ENCODE measurements around the gene METTL18.
A peak's percentile ranks its signal among the peaks of the same experiment; 100 is the strongest.

Gene METTL18

DNA sequence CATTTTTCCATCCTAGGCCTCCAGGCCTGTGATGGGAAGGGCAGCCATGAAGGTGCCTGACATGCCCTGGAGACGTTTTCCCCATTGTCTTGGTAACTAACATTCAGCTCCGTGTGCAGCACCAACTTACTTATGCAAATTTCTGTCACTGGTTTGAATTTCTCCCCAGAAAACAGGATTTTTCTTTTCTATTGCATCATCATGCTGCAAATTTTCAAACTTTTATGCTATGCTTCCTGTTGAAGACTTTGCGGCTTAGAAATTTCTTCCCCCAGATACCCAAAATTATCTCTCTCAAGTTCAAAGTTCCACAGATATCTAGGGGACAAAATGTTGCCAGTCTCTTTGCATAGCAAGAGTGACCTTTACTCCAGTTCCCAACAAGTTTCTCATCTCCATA is 35.7 kb downstream of the METTL18 start:
- Histone ChIP-seq H3K9ac (ENCODE audit: low read length) (no peak overlapping the region), H3K23ac (ENCODE audit: low read length) (no peak overlapping the region), H3K4me3 (ENCODE audit: low read depth, low read length) (no peak overlapping the region), H3K14ac (ENCODE audit: low read length) (no peak overlapping the region), H3K18ac (ENCODE audit: low read length) (no peak overlapping the region), H3K4ac (ENCODE audit: low read depth, low read length) (no peak overlapping the region), H2AK5ac (ENCODE audit: low read length) (no peak overlapping the region), H2BK12ac (ENCODE audit: low read length) (no peak overlapping the region), H4K91ac (ENCODE audit: low read depth, low read length) (no peak overlapping the region), H3K4me2 (ENCODE audit: low read length) (no peak overlapping the region), H2BK120ac (ENCODE audit: insufficient read depth, low read length, poor library complexity) (no peak overlapping the region), H3K9me3 (ENCODE audit: insufficient read depth, low read depth, low read length) (peaks cover 5% of the 10 kb centered on the region), H3K79me1 (ENCODE audit: low read length) (peaks cover 1% of the 10 kb centered on the region), H3K27me3 (ENCODE audit: insufficient read depth, low read length) (no peaks in the 10 kb centered on the region), H4K12ac (ENCODE audit: low read depth, low read length) (no peak overlapping the region), H3K79me2 (ENCODE audit: control insufficient read depth, insufficient read depth, low read length, poor library complexity) (no peaks in the 10 kb centered on the region), H2AFZ (ENCODE audit: insufficient read depth, low read length, poor library complexity) (no peak overlapping the region), H3K27ac (ENCODE audit: low read depth, low read length) (no peak overlapping the region), H2BK5ac (ENCODE audit: low read depth, low read length, poor library complexity) (no peak overlapping the region), H3K36me3 (ENCODE audit: control insufficient read depth in 1 of 2, insufficient read depth in 2 of 2, low read length in 2 of 2) (no peaks in the 10 kb centered on the region), H3K4me1 (ENCODE audit: control insufficient read depth in 1 of 2, insufficient read depth in 2 of 2, low read length in 2 of 2) (peaks cover 3 to 4% of the 10 kb centered on the region in 2 experiments), H4K8ac (ENCODE audit: low read depth, low read length) (no peak overlapping the region)
- DNase-seq: peak in 1 of 2 donors; percentile 19
- no CpG with 5 or more reads among the region's 3 CpGs for WGBS (ENCODE audit: extremely low coverage, insufficient coverage, insufficient read length)

DNA sequence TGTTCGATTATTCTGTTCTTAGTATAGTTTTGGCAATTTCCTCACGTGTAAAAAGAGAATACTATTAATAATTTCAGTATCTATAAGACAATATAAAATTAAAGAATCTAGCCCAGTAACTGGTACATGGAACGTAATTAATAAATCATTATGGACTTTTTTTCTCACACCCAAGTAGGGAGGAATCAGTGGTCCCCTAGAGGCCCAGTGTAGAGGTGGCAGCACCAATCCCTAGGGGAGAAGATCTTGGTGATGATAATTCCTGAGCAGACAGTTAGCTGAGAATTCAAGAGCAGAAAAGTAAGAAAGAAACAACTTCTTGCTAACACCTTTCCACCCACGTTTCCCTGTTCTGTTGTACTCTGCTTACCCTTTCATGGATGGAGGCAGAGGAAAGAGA is 41.2 kb downstream of the METTL18 start:
- Histone ChIP-seq H3K79me1 (ENCODE audit: low read length) (no peaks in the 10 kb centered on the region), H3K27me3 (ENCODE audit: insufficient read depth, low read length) (no peaks in the 10 kb centered on the region), H3K4me2 (ENCODE audit: low read length) (no peak overlapping the region), H3K14ac (ENCODE audit: low read length) (no peak overlapping the region), H3K18ac (ENCODE audit: low read length) (no peak overlapping the region), H2BK12ac (ENCODE audit: low read length) (peak overlapping the region; percentile 40), H3K4me3 (ENCODE audit: low read depth, low read length) (no peak overlapping the region), H3K36me3 (ENCODE audit: control insufficient read depth in 1 of 2, insufficient read depth in 2 of 2, low read length in 2 of 2) (no peaks in the 10 kb centered on the region), H2BK5ac (ENCODE audit: low read depth, low read length, poor library complexity) (no peak overlapping the region), H3K9me3 (ENCODE audit: insufficient read depth, low read depth, low read length) (peaks cover under 1% of the 10 kb centered on the region), H3K9ac (ENCODE audit: low read length) (no peak overlapping the region), H3K4me1 (ENCODE audit: control insufficient read depth in 1 of 2, insufficient read depth in 2 of 2, low read length in 2 of 2) (no peaks in the 10 kb centered on the region), H4K91ac (ENCODE audit: low read depth, low read length) (no peak overlapping the region), H2BK120ac (ENCODE audit: insufficient read depth, low read length, poor library complexity) (peak overlapping the region; percentile 22), H3K4ac (ENCODE audit: low read depth, low read length) (no peak overlapping the region), H2AFZ (ENCODE audit: insufficient read depth, low read length, poor library complexity) (no peak overlapping the region), H4K8ac (ENCODE audit: low read depth, low read length) (no peak overlapping the region), H4K12ac (ENCODE audit: low read depth, low read length) (no peak overlapping the region), H3K23ac (ENCODE audit: low read length) (no peak overlapping the region), H2AK5ac (ENCODE audit: low read length) (no peak overlapping the region), H3K27ac (ENCODE audit: low read depth, low read length) (no peak overlapping the region), H3K79me2 (ENCODE audit: control insufficient read depth, insufficient read depth, low read length, poor library complexity) (no peaks in the 10 kb centered on the region)
- WGBS (ENCODE audit: extremely low coverage, insufficient coverage, insufficient read length): no CpG with 5 or more reads among the region's 4 CpGs
- DNase-seq: no peak

DNA sequence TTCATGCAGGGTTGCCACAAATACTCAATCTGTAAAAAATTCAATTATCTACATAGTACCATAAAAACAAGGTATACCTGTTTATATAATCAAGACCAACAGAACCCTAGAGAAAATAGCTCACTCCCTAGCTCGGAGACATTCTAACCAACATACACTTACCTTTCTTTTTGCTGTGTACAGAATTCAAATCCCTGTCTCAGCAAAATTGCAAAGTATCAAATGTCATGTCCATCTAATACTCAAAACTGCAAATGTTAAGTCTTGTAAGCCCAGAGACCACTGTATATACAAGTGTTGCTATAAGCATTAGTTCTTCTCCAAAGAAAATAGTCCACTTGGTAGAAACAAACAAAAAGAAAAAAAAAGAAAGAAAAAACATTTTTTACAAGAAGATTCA is 44.7 kb downstream of the METTL18 start:
- H4K8ac ChIP-seq (ENCODE audit: low read depth, low read length): no peak overlapping the region
- no peak overlapping the region for H3K4me2 ChIP-seq (ENCODE audit: low read length)
- no peak overlapping the region for H2BK5ac ChIP-seq (ENCODE audit: low read depth, low read length, poor library complexity)
- no peaks in the 10 kb centered on the region for H3K79me2 ChIP-seq (ENCODE audit: control insufficient read depth, insufficient read depth, low read length, poor library complexity)
- peaks cover under 1 to 2% of the 10 kb centered on the region in 2 experiments for H3K4me1 ChIP-seq (ENCODE audit: control insufficient read depth in 1 of 2, insufficient read depth in 2 of 2, low read length in 2 of 2)
- no peak overlapping the region for H3K4me3 ChIP-seq (ENCODE audit: low read depth, low read length)
- no peak overlapping the region for H3K9ac ChIP-seq (ENCODE audit: low read length)
- peaks cover 16% of the 10 kb centered on the region for H3K79me1 ChIP-seq (ENCODE audit: low read length)
- H3K18ac ChIP-seq (ENCODE audit: low read length): no peak overlapping the region
- no peak overlapping the region for H4K12ac ChIP-seq (ENCODE audit: low read depth, low read length)
- H3K36me3 ChIP-seq (ENCODE audit: control insufficient read depth in 1 of 2, insufficient read depth in 2 of 2, low read length in 2 of 2): no peaks in the 10 kb centered on the region
- no peak overlapping the region for H2BK12ac ChIP-seq (ENCODE audit: low read length)
- WGBS (ENCODE audit: extremely low coverage, insufficient coverage, insufficient read length): no CpG with 5 or more reads among the region's 1 CpG
- no peaks in the 10 kb centered on the region for H3K9me3 ChIP-seq (ENCODE audit: insufficient read depth, low read depth, low read length)
- H3K27ac ChIP-seq (ENCODE audit: low read depth, low read length): no peak overlapping the region
- H2AK5ac ChIP-seq (ENCODE audit: low read length): no peak overlapping the region
- no peak overlapping the region for H2BK120ac ChIP-seq (ENCODE audit: insufficient read depth, low read length, poor library complexity)
- no peak overlapping the region for H4K91ac ChIP-seq (ENCODE audit: low read depth, low read length)
- H3K27me3 ChIP-seq (ENCODE audit: insufficient read depth, low read length): no peaks in the 10 kb centered on the region
- no peak overlapping the region for H3K4ac ChIP-seq (ENCODE audit: low read depth, low read length)
- no peak overlapping the region for H3K23ac ChIP-seq (ENCODE audit: low read length)
- DNase-seq: no peak
- no peak overlapping the region for H2AFZ ChIP-seq (ENCODE audit: insufficient read depth, low read length, poor library complexity)
- no peak overlapping the region for H3K14ac ChIP-seq (ENCODE audit: low read length)

DNA sequence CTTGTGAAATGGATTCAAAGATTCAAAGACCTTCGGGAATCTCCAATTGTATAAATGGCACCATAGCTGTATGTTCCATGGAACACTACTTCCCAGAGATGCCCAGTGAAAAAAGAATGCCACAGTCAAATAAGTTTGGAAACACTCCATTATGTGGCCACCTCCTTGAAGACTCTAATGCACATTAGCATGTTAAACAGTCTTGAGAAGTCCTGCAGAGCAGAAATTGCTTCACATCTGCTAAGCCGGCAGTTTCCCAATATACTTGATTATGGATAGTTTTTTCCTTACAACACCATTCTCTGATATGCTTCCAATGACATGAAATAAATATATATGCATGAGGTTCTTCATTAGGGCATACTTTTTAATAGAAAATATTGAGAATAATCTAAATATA is 48.2 kb downstream of the METTL18 start:
- WGBS (ENCODE audit: extremely low coverage, insufficient coverage, insufficient read length): no CpG with 5 or more reads among the region's 2 CpGs
- no peak overlapping the region for H4K8ac ChIP-seq (ENCODE audit: low read depth, low read length)

More for the DNA sequence above, 48.2 kb downstream of the METTL18 start:
- Histone ChIP-seq H3K4me3 (ENCODE audit: low read depth, low read length) (no peak overlapping the region), H3K9me3 (ENCODE audit: insufficient read depth, low read depth, low read length) (no peaks in the 10 kb centered on the region), H3K14ac (ENCODE audit: low read length) (peak overlapping the region; percentile 34), H3K23ac (ENCODE audit: low read length) (no peak overlapping the region), H2AFZ (ENCODE audit: insufficient read depth, low read length, poor library complexity) (no peak overlapping the region), H2BK5ac (ENCODE audit: low read depth, low read length, poor library complexity) (peak overlapping the region; percentile 61), H3K9ac (ENCODE audit: low read length) (no peak overlapping the region), H3K4ac (ENCODE audit: low read depth, low read length) (no peak overlapping the region), H4K12ac (ENCODE audit: low read depth, low read length) (no peak overlapping the region), H2AK5ac (ENCODE audit: low read length) (no peak overlapping the region), H3K18ac (ENCODE audit: low read length) (no peak overlapping the region), H2BK120ac (ENCODE audit: insufficient read depth, low read length, poor library complexity) (peak overlapping the region; percentile 18), H3K79me2 (ENCODE audit: control insufficient read depth, insufficient read depth, low read length, poor library complexity) (peaks cover 4% of the 10 kb centered on the region), H3K27ac (ENCODE audit: low read depth, low read length) (peak overlapping the region; percentile 97), H2BK12ac (ENCODE audit: low read length) (no peak overlapping the region), H4K91ac (ENCODE audit: low read depth, low read length) (peak overlapping the region; percentile 15), H3K4me2 (ENCODE audit: low read length) (no peak overlapping the region), H3K36me3 (ENCODE audit: control insufficient read depth in 1 of 2, insufficient read depth in 2 of 2, low read length in 2 of 2) (no peaks in the 10 kb centered on the region), H3K4me1 (ENCODE audit: control insufficient read depth in 1 of 2, insufficient read depth in 2 of 2, low read length in 2 of 2) (peaks cover 6 to 9% of the 10 kb centered on the region in 2 experiments), H3K79me1 (ENCODE audit: low read length) (peaks cover 36% of the 10 kb centered on the region), H3K27me3 (ENCODE audit: insufficient read depth, low read length) (no peaks in the 10 kb centered on the region)
- DNase-seq: no peak
